Mucosa of rectum (tissue), 2 donors: ENCODE data around the gene BCR.

ENCODE experiments used
- H3K27ac ChIP-seq, 2 donors: one replicate each; pipeline ENCODE4 v1.7.0; 2013; ENCODE audit warnings: inconsistent platforms in 2 of 2, low read depth in 2 of 2, low read length in 2 of 2
- H3K27me3 ChIP-seq, 2 donors: one replicate each; pipeline ENCODE4 v1.7.0; 2013; ENCODE audit warnings: low read length in 2 of 2; ENCODE audit not compliant: control insufficient read depth in 2 of 2, insufficient read depth in 2 of 2
- H3K36me3 ChIP-seq, 2 donors: one replicate each; pipeline ENCODE4 v1.7.0; 2013; ENCODE audit warnings: low read length in 2 of 2; ENCODE audit not compliant: control insufficient read depth in 2 of 2, insufficient read depth in 2 of 2
- H3K4me1 ChIP-seq, 2 donors: one replicate each; pipeline ENCODE4 v1.7.0; 2013; ENCODE audit warnings: low read length in 2 of 2, mild to moderate bottlenecking in 1 of 2; ENCODE audit not compliant: control insufficient read depth in 2 of 2, insufficient read depth in 2 of 2
- H3K4me3 ChIP-seq, 2 donors: one replicate each; pipeline ENCODE4 v1.7.0; 2013; ENCODE audit warnings: low read length in 2 of 2
- H3K9ac ChIP-seq, 2 donors: one replicate each; pipeline ENCODE4 v1.7.0; 2013; ENCODE audit warnings: low read length in 2 of 2, low read depth in 1 of 2, mild to moderate bottlenecking in 1 of 2
- H3K9me3 ChIP-seq, 2 donors: one replicate each; pipeline ENCODE4 v1.7.0; 2013; ENCODE audit warnings: low read length in 2 of 2; ENCODE audit not compliant: control insufficient read depth in 2 of 2
- donor health status: healthy.
- donor health status: Normal muscosa, but diverticular disease.

Gene BCR

GRCh38 chr22:23251445-23252093, 71.3 kb downstream of the BCR start:
- Histone ChIP-seq H3K36me3 (peaks cover 13 to 17% of the 10 kb centered on the region in 2 donors), H3K9me3 (no peaks in the 10 kb centered on the region), H3K27me3 (no peaks in the 10 kb centered on the region), H3K4me1 (peaks cover 9% of the 10 kb centered on the region in 2 donors), H3K4me3 (no peak overlapping the region), H3K9ac (no peak overlapping the region), H3K27ac (peak overlapping the region in 1 of 2 donors; percentile 60)

GRCh38 chr22:23253475-23254055, 73.3 kb downstream of the BCR start:
- H3K4me3 ChIP-seq: no peak overlapping the region
- H3K9me3 ChIP-seq: no peaks in the 10 kb centered on the region
- H3K36me3 ChIP-seq: peaks cover 13 to 17% of the 10 kb centered on the region in 2 donors
- H3K4me1 ChIP-seq: peaks cover 11 to 29% of the 10 kb centered on the region in 2 donors
- no peak overlapping the region for H3K27ac ChIP-seq
- no peak overlapping the region for H3K9ac ChIP-seq
- no peaks in the 10 kb centered on the region for H3K27me3 ChIP-seq

GRCh38 chr22:23255506-23256170, 75.3 kb downstream of the BCR start:
- Histone ChIP-seq H3K4me3 (no peak overlapping the region), H3K36me3 (peaks cover 15 to 17% of the 10 kb centered on the region in 2 donors), H3K9me3 (no peaks in the 10 kb centered on the region), H3K4me1 (peaks cover 11 to 31% of the 10 kb centered on the region in 2 donors), H3K27me3 (no peaks in the 10 kb centered on the region), H3K9ac (no peak overlapping the region), H3K27ac (peak overlapping the region; percentile 71 to 86)

- peaks cover 19 to 23% of the 10 kb centered on the region in 2 donors for H3K36me3 ChIP-seq
- H3K4me3 ChIP-seq: no peak overlapping the region
- peaks cover 11 to 31% of the 10 kb centered on the region in 2 donors for H3K4me1 ChIP-seq
- H3K27ac ChIP-seq: peak overlapping the region; percentile 71 to 86
- no peaks in the 10 kb centered on the region for H3K9me3 ChIP-seq
- no peaks in the 10 kb centered on the region for H3K27me3 ChIP-seq
- peak overlapping the region in 1 of 2 donors; percentile 51 for H3K9ac ChIP-seq
Measured at GRCh38 chr22:23256171-23256932, 76.0 kb downstream of the BCR start.

- Histone ChIP-seq H3K9ac (peak overlapping the region in 1 of 2 donors; percentile 51), H3K27me3 (no peaks in the 10 kb centered on the region), H3K9me3 (no peaks in the 10 kb centered on the region), H3K36me3 (peaks cover 25% of the 10 kb centered on the region in 2 donors), H3K4me3 (no peak overlapping the region), H3K27ac (peak overlapping the region; percentile 71 to 86), H3K4me1 (peaks cover 11 to 31% of the 10 kb centered on the region in 2 donors)
Measured at GRCh38 chr22:23256986-23257888, 76.9 kb downstream of the BCR start.

- Histone ChIP-seq H3K9me3 (no peaks in the 10 kb centered on the region), H3K9ac (peak overlapping the region in 1 of 2 donors; percentile 51), H3K36me3 (peaks cover 25% of the 10 kb centered on the region in 2 donors), H3K4me3 (no peak overlapping the region), H3K27me3 (no peaks in the 10 kb centered on the region), H3K27ac (peak overlapping the region; percentile 71 to 86), H3K4me1 (peaks cover 11 to 31% of the 10 kb centered on the region in 2 donors)
Measured at GRCh38 chr22:23257889-23258825, 77.8 kb downstream of the BCR start.

GRCh38 chr22:23258826-23259170, 78.5 kb downstream of the BCR start:
- Histone ChIP-seq H3K4me1 (peaks cover 11 to 31% of the 10 kb centered on the region in 2 donors), H3K9me3 (no peaks in the 10 kb centered on the region), H3K9ac (no peak overlapping the region), H3K27me3 (no peaks in the 10 kb centered on the region), H3K4me3 (no peak overlapping the region), H3K36me3 (peaks cover 26% of the 10 kb centered on the region in 2 donors), H3K27ac (no peak overlapping the region)

GRCh38 chr22:23259916-23260644, 79.8 kb downstream of the BCR start:
- peaks cover 11 to 31% of the 10 kb centered on the region in 2 donors for H3K4me1 ChIP-seq
- H3K36me3 ChIP-seq: peaks cover 22 to 27% of the 10 kb centered on the region in 2 donors
- H3K4me3 ChIP-seq: no peak overlapping the region
- H3K9me3 ChIP-seq: no peaks in the 10 kb centered on the region
- H3K27me3 ChIP-seq: no peaks in the 10 kb centered on the region
- no peak overlapping the region for H3K9ac ChIP-seq
- H3K27ac ChIP-seq: no peak overlapping the region
